ENCODE data around the gene PLD4. TPM values are rescaled to one million over a fixed set of nuclear protein-coding genes. Genes with fewer than 3 reads are reported as not detected.
"Not testable (repeated sequence)": the region's sequence is repeated elsewhere in the genome, so short reads cannot be mapped to it uniquely, and the experiment has no call there.

Gene PLD4
- total RNA-seq, 2 donors from 2014 or later = not detected

GRCh38 chr14:104887623-104888488 is 36.8 kb upstream of the PLD4 start:
- Mint-ChIP-seq H3K27me3 (ENCODE audit: insufficient read depth) (no peaks in the 10 kb centered on the region), H3K4me3 (no peak overlapping the region), H3K27ac (no peak overlapping the region), H3K9me3 (no peaks in the 10 kb centered on the region), H3K36me3 (ENCODE audit: low read depth) (no peaks in the 10 kb centered on the region), H3K4me1 (no peaks in the 10 kb centered on the region)
- Histone ChIP-seq H3K36me3 (ENCODE audit: control insufficient read depth, insufficient read depth, low read length) (peaks cover 11% of the 10 kb centered on the region), H3K27me3 (ENCODE audit: control insufficient read depth, insufficient read depth, low read length, poor library complexity, severe bottlenecking) (no peaks in the 10 kb centered on the region), H3K4me3 (ENCODE audit: low read length) (no peak overlapping the region), H3K4me1 (ENCODE audit: control insufficient read depth, insufficient read depth, low read length) (no peaks in the 10 kb centered on the region), H3K27ac (ENCODE audit: low read depth, low read length) (no peak overlapping the region), H3K9me3 (ENCODE audit: control insufficient read depth, low read length) (no peaks in the 10 kb centered on the region), H3K9ac (ENCODE audit: extremely low read depth, low read length, poor library complexity, severe bottlenecking) (no peak overlapping the region)
- 92 to 98% methylated on average over 21 to 33 of the region's 33 CpGs for WGBS, 2 experiments (ENCODE audit: insufficient coverage in 1 of 2, insufficient read length in 1 of 2)
- TF ChIP-seq, protein P1, sequence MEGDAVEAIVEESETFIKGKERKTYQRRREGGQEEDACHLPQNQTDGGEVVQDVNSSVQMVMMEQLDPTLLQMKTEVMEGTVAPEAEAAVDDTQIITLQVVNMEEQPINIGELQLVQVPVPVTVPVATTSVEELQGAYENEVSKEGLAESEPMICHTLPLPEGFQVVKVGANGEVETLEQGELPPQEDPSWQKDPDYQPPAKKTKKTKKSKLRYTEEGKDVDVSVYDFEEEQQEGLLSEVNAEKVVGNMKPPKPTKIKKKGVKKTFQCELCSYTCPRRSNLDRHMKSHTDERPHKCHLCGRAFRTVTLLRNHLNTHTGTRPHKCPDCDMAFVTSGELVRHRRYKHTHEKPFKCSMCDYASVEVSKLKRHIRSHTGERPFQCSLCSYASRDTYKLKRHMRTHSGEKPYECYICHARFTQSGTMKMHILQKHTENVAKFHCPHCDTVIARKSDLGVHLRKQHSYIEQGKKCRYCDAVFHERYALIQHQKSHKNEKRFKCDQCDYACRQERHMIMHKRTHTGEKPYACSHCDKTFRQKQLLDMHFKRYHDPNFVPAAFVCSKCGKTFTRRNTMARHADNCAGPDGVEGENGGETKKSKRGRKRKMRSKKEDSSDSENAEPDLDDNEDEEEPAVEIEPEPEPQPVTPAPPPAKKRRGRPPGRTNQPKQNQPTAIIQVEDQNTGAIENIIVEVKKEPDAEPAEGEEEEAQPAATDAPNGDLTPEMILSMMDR (conservative IDR thresholded peaks at IDR 0.05) = no peak
- DNase-seq = peak; percentile 31

- no peak overlapping the region for H3K4me3 Mint-ChIP-seq
- Histone ChIP-seq H3K4me1 (ENCODE audit: control insufficient read depth, insufficient read depth, low read length) (no peaks in the 10 kb centered on the region), H3K27me3 (ENCODE audit: control insufficient read depth, insufficient read depth, low read length, poor library complexity, severe bottlenecking) (no peaks in the 10 kb centered on the region), H3K36me3 (ENCODE audit: control insufficient read depth, insufficient read depth, low read length) (peaks cover 8% of the 10 kb centered on the region), H3K27ac (ENCODE audit: low read depth, low read length) (no peak overlapping the region), H3K4me3 (ENCODE audit: low read length) (no peak overlapping the region), H3K9me3 (ENCODE audit: control insufficient read depth, low read length) (no peaks in the 10 kb centered on the region), H3K9ac (ENCODE audit: extremely low read depth, low read length, poor library complexity, severe bottlenecking) (no peak overlapping the region)
- no peak overlapping the region for H3K27ac Mint-ChIP-seq
- H3K36me3 Mint-ChIP-seq (ENCODE audit: low read depth) = no peaks in the 10 kb centered on the region
- DNase-seq = peak; percentile 32
- TF ChIP-seq, protein P1 (conservative IDR thresholded peaks at IDR 0.05) = no peak
- H3K4me1 Mint-ChIP-seq = no peaks in the 10 kb centered on the region
- H3K27me3 Mint-ChIP-seq (ENCODE audit: insufficient read depth) = no peaks in the 10 kb centered on the region
- no peaks in the 10 kb centered on the region for H3K9me3 Mint-ChIP-seq
- 95 to 96% methylated on average over 12 to 26 of the region's 26 CpGs for WGBS, 2 experiments (ENCODE audit: insufficient coverage in 1 of 2, insufficient read length in 1 of 2)
These were observed 35.9 kb upstream of the PLD4 start for GRCh38 chr14:104888489-104889374.

DNA sequence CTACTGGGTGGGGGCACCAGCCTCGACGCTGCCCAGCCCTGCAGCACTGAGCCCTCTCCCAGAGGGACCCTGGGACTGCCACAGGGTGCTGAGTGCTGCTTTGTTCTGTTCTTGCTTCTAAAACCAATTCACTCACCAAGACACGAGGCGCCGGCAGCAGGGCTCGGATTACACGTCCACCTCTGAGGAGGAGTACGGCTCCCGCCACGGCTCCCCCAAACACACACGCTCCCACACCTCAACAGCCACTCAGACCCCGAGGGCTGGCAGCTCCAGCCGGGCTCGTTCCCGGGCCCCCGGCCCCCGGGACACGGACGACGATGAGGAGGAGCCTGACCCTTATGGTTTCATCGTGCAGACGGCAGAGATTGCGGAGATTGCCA is 35.3 kb upstream of the PLD4 start:
- peak; percentile 42 for DNase-seq
- H3K9ac ChIP-seq (ENCODE audit: extremely low read depth, low read length, poor library complexity, severe bottlenecking) = no peak overlapping the region
- H3K4me3 ChIP-seq (ENCODE audit: low read length) = no peak overlapping the region
- H3K27me3 ChIP-seq (ENCODE audit: control insufficient read depth, insufficient read depth, low read length, poor library complexity, severe bottlenecking) = no peaks in the 10 kb centered on the region
- WGBS, 2 experiments (ENCODE audit: insufficient coverage in 1 of 2, insufficient read length in 1 of 2) = 92 to 94% methylated on average over 14 to 23 of the region's 23 CpGs
- no peaks in the 10 kb centered on the region for H3K27me3 Mint-ChIP-seq (ENCODE audit: insufficient read depth)
- H3K27ac Mint-ChIP-seq = no peak overlapping the region
- no peaks in the 10 kb centered on the region for H3K4me1 Mint-ChIP-seq
- no peak overlapping the region for H3K27ac ChIP-seq (ENCODE audit: low read depth, low read length)
- no peaks in the 10 kb centered on the region for H3K9me3 Mint-ChIP-seq
- no peak overlapping the region for H3K4me3 Mint-ChIP-seq
- TF ChIP-seq, protein P1 (conservative IDR thresholded peaks at IDR 0.05) = no peak
- no peaks in the 10 kb centered on the region for H3K4me1 ChIP-seq (ENCODE audit: control insufficient read depth, insufficient read depth, low read length)
- H3K36me3 Mint-ChIP-seq (ENCODE audit: low read depth) = no peaks in the 10 kb centered on the region
- H3K9me3 ChIP-seq (ENCODE audit: control insufficient read depth, low read length) = no peaks in the 10 kb centered on the region
- peaks cover 6% of the 10 kb centered on the region for H3K36me3 ChIP-seq (ENCODE audit: control insufficient read depth, insufficient read depth, low read length)

GRCh38 chr14:104890292-104890691 is 34.4 kb upstream of the PLD4 start:
- H3K4me3 Mint-ChIP-seq; H3K9me3 Mint-ChIP-seq; H3K27ac ChIP-seq (ENCODE audit: low read depth, low read length); H3K27me3 ChIP-seq (ENCODE audit: control insufficient read depth, insufficient read depth, low read length, poor library complexity, severe bottlenecking); H3K4me1 ChIP-seq (ENCODE audit: control insufficient read depth, insufficient read depth, low read length); H3K27ac Mint-ChIP-seq; H3K27me3 Mint-ChIP-seq (ENCODE audit: insufficient read depth); H3K9me3 ChIP-seq (ENCODE audit: control insufficient read depth, low read length); DNase-seq; H3K36me3 Mint-ChIP-seq (ENCODE audit: low read depth); H3K9ac ChIP-seq (ENCODE audit: extremely low read depth, low read length, poor library complexity, severe bottlenecking); H3K4me3 ChIP-seq (ENCODE audit: low read length); H3K4me1 Mint-ChIP-seq; H3K36me3 ChIP-seq (ENCODE audit: control insufficient read depth, insufficient read depth, low read length): not testable (repeated sequence)
